SK-N-MC (cell line): Measurements from ENCODE around the gene ZNF439.
A peak's percentile ranks its signal among the peaks of the same experiment; 100 is the strongest.

ENCODE experiments used
- EZH2 ChIP-seq: fragments of 200-600 bp; sonication (generic); IDR thresholded peaks from one replicate; pipeline ENCODE4 v1.6.1; 2017; ENCODE audit warnings: antibody characterized with exemption
- POLR2AphosphoS5 ChIP-seq: IDR thresholded peaks from 2 replicates; pipeline ENCODE4 v1.6.1; 2012; ENCODE audit warnings: mild to moderate bottlenecking, low read depth, low read length, borderline replicate concordance

DNA sequence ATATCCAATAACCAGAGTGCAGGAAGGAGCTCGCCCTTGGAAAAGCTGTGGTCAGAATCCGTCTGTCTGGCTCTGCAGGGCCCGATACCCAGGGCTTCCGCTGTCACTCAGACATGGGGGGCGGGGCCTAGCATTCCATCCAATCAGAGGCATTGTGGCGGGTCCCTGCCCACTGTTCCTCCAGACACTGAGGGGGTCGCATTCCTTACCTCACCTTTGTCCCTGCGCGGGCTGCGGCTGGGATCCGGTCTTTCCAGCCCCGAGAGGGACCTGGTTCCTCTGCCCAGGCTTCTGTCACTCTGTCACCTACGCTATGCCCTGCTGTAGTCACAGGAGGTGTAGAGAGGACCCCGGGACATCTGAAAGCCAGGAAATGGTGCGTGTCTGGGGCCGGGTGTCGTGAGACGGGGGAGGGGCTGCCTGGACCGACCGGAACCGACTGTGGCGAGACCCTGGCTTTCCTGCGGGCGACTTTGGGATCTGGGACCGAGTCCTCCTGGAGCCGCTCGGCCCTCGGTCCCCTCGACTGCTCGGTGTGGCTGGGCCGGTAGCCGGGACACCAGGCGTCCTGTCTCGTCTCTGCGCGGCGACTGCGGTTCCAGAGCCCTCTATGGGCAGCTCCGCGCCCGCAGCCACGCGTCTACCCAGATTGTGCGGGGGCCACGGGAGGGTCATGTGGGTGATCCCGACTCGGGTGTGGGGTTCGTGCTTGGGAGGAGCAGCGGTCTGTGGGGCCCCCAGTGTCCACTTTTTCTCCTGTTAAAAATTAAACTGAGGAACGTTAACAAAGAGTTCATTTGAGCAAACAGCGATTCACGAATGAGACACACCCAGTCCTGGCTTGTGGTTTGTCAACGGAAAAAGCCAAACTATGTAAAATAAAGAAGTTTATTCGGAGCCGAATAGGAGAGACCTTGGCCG is 39.3 kb downstream of the ZNF439 start, which contains the start of gene ZNF69:
- TF ChIP-seq POLR2AphosphoS5 (peak; percentile 57), EZH2 (no peak)
